Adrenal gland (tissue), 12 donors: ENCODE measurements around the gene TNRC18. TPM values are rescaled to one million over a fixed set of nuclear protein-coding genes. Genes with fewer than 3 reads are reported as not detected.
A peak's percentile ranks its signal among the peaks of the same experiment; 100 is the strongest.
"Not testable (repeated sequence)": the region's sequence is repeated elsewhere in the genome, so short reads cannot be mapped to it uniquely, and the experiment has no call there.

Source experiments
- DNase-seq, 7 donors: peaks; one replicate each; pipeline ENCODE4 v3.0.0-alpha.2; 2019 to 2020
- H3K27ac ChIP-seq, 5 donors: fragments of 200-600 bp; sonication (generic) in 4 of 5; 1 replicate in 3 of 5; 2 replicates in 2 of 5; pipeline versions ENCODE4 v1.5.1 to v1.8.0; 2016 to 2020; ENCODE audit warnings: mild to moderate bottlenecking in 1 of 5
- H3K27me3 ChIP-seq: fragments of 200-600 bp; 2 replicates; pipeline ENCODE4 v1.8.0; 2021
- H3K36me3 ChIP-seq, 2 donors: fragments of 200-600 bp; replicated peaks in 1 of 2; 1 replicate in 1 of 2; 2 replicates in 1 of 2; pipeline versions ENCODE4 v1.5.1 to v1.8.0; 2018 to 2022
- H3K4me1 ChIP-seq, 2 donors: fragments of 200-600 bp; replicated peaks in 1 of 2; 1 replicate in 1 of 2; 2 replicates in 1 of 2; pipeline versions ENCODE4 v1.5.1 to v1.8.0; 2018 to 2021
- H3K4me3 ChIP-seq, 4 donors: fragments of 200-600 bp; sonication (generic) in 3 of 4; one replicate each; pipeline ENCODE4 v1.5.1; 2016 to 2018
- H3K9me3 ChIP-seq, 3 donors: fragments of 200-600 bp; sonication (generic) in 1 of 3; replicated peaks in 1 of 3; 1 replicate in 2 of 3; 2 replicates in 1 of 3; pipeline versions ENCODE4 v1.5.1 to v1.8.0; 2016 to 2021
- CTCF ChIP-seq, 6 experiments: fragments of 450-650 bp in 4 of 6; fragments of 200-600 bp in 2 of 6; sonication (generic) in 1 of 6; IDR thresholded peaks; 1 replicate in 5 of 6; 2 replicates in 1 of 6; pipeline versions ENCODE4 v1.5.1 to v1.8.0; 2016 to 2021; ENCODE audit warnings: antibody characterized with exemption in 6 of 6, mild to moderate bottlenecking in 2 of 6, moderate library complexity in 1 of 6
- POLR2A ChIP-seq, 2 donors: fragments of 450-650 bp; IDR thresholded peaks; one replicate each; pipeline ENCODE4 v1.6.1; 2017; ENCODE audit warnings: antibody characterized with exemption in 2 of 2, mild to moderate bottlenecking in 2 of 2, moderate library complexity in 1 of 2
- WGBS, 4 donors: extraction: QIAGEN DNeasy Blood & Tissue Kit in 2 of 4; methylation state at CpG; one replicate each; pipeline versions ENCODE4 v1.1.5 to v1.1.7; 2013 to 2017; 5-methylcytosine and 5-hydroxymethylcytosine counted together
- intact Hi-C, 2 donors: fragments of 100-400 bp; cut with DNase I; formaldehyde crosslinking; loops; one replicate each; pipeline versions ENCODE4 v1.14.1 to v1.15.0; 2022 to 2023
- polyA plus RNA-seq, 3 donors: library from polyadenylated mRNA; stranded (reverse); fragments of 200-250 nt in 2 of 3; fragments of 350-450 nt in 1 of 3; fragmentation: Illumina TruSeq in 1 of 3; extraction: RNeasy Lipid Tissue Mini Kit (QIAGEN cat#74804) in 1 of 3; gene quantifications; one replicate each; pipeline ENCODE4 v1.2.3, GENCODE V29; 2013 to 2014
- total RNA-seq, 9 donors: library from RNA; depleted of rRNA in 4 of 9; stranded (reverse); fragments of >200 nt in 4 of 9; fragments of 120-200 nt in 1 of 9; fragmentation: NEBNext Ultra II Directional in 1 of 9; extraction: Animal tissue kit (Norgen Biotek cat#: 25700) in 1 of 9; gene quantifications; one replicate each; pipeline versions ENCODE4 v1.1.0 to v1.2.4, GENCODE V29; 2013 to 2023
- donor health status: healthy with polysubstance abuse.
- donor health status: Bipolar disorder and iron deficiency.
- donor health status: DM: yes; HTN: yes; CAD: no.
- donor health status: DM: no; HTN: no; CAD: no.
- donor health status: DM: no; HTN: no; CAD: no.
- donor health status: DM: yes; HTN: yes; CAD: no.

Gene TNRC18
- total and polyA plus RNA-seq, 12 donors: 8.9 to 120 (median 55.4) TPM

GRCh38 chr7:5270788-5271187 is 152.8 kb downstream of the TNRC18 start:
- Histone ChIP-seq H3K27me3 (no peaks in the 10 kb centered on the region), H3K9me3 (no peaks in the 10 kb centered on the region), H3K4me1 (peaks cover 0 to 4% of the 10 kb centered on the region in 2 donors), H3K4me3 (no peak overlapping the region), H3K36me3 (no peaks in the 10 kb centered on the region), H3K27ac (no peak overlapping the region)
- WGBS, 4 donors: 25 to 53% (median 40%) methylated on average over 6 of the region's 6 CpGs
- TF ChIP-seq POLR2A (IDR thresholded peaks at IDR 0.05) (no peak), CTCF (IDR thresholded peaks at IDR 0.05) (no peak)
- intact Hi-C loops: no loop called here
- no peak for DNase-seq

GRCh38 chr7:5269992-5270657 is 153.5 kb downstream of the TNRC18 start:
- intact Hi-C loops, H3K4me3 ChIP-seq, H3K4me1 ChIP-seq, H3K9me3 ChIP-seq, DNase-seq, H3K27me3 ChIP-seq, H3K27ac ChIP-seq, H3K36me3 ChIP-seq: not testable (repeated sequence)
- 75 to 99% (median 81%) methylated on average over 9 to 12 of the region's 12 CpGs for WGBS, 4 donors

GRCh38 chr7:5267829-5268228 is 155.8 kb downstream of the TNRC18 start:
- H3K27ac ChIP-seq, H3K4me1 ChIP-seq, H3K36me3 ChIP-seq, H3K27me3 ChIP-seq, H3K9me3 ChIP-seq, H3K4me3 ChIP-seq, intact Hi-C loops, DNase-seq: not testable (repeated sequence)
- WGBS, 4 donors: 77 to 80% (median 77%) methylated on average over 8 of the region's 8 CpGs

- DNase-seq: peak in 1 of 7 donors; percentile 75
- WGBS, 4 donors: 56 to 66% (median 57%) methylated on average over 15 to 20 of the region's 20 CpGs
- H3K27me3 ChIP-seq: no peaks in the 10 kb centered on the region
- H3K4me3 ChIP-seq: no peak overlapping the region
- H3K4me1 ChIP-seq: no peaks in the 10 kb centered on the region
- intact Hi-C loops: no loop called here
- no peaks in the 10 kb centered on the region for H3K9me3 ChIP-seq
- TF ChIP-seq CTCF (IDR thresholded peaks at IDR 0.05) (no peak), POLR2A (IDR thresholded peaks at IDR 0.05) (no peak)
- no peaks in the 10 kb centered on the region for H3K36me3 ChIP-seq
- H3K27ac ChIP-seq: no peak overlapping the region
Measured at GRCh38 chr7:5266191-5267028, 157.2 kb downstream of the TNRC18 start.

- Histone ChIP-seq H3K27me3 (no peaks in the 10 kb centered on the region), H3K27ac (no peak overlapping the region), H3K4me3 (no peak overlapping the region), H3K36me3 (no peaks in the 10 kb centered on the region), H3K4me1 (no peaks in the 10 kb centered on the region), H3K9me3 (no peaks in the 10 kb centered on the region)
- WGBS, 4 donors: 55 to 67% (median 62%) methylated on average over 15 to 19 of the region's 19 CpGs
- intact Hi-C loops: no loop called here
- no peak for TF ChIP-seq POLR2A (IDR thresholded peaks at IDR 0.05)
- TF ChIP-seq CTCF (IDR thresholded peaks at IDR 0.05): no peak
- DNase-seq: no peak
Measured at GRCh38 chr7:5265320-5266190, 158.1 kb downstream of the TNRC18 start.

- H3K36me3 ChIP-seq, H3K27ac ChIP-seq, intact Hi-C loops, H3K27me3 ChIP-seq, H3K4me1 ChIP-seq, DNase-seq, H3K9me3 ChIP-seq, H3K4me3 ChIP-seq: not testable (repeated sequence)
- 75 to 87% (median 78%) methylated on average over 8 to 10 of the region's 10 CpGs for WGBS, 4 donors
Measured at GRCh38 chr7:5263066-5263465, 160.6 kb downstream of the TNRC18 start.

GRCh38 chr7:5260530-5261068 is 163.0 kb downstream of the TNRC18 start:
- H3K27me3 ChIP-seq, H3K4me1 ChIP-seq, H3K36me3 ChIP-seq, intact Hi-C loops, DNase-seq, H3K27ac ChIP-seq, H3K9me3 ChIP-seq, H3K4me3 ChIP-seq: not testable (repeated sequence)
- WGBS, 4 donors: 89 to 92% (median 91%) methylated on average over 10 to 15 of the region's 15 CpGs
